A549 (cell line): Measurements from ENCODE around the gene MED12. TPM values are rescaled to one million over a fixed set of nuclear protein-coding genes. Genes with fewer than 3 reads are reported as not detected.

Experiments used
- ATAC-seq, 2 experiments: fragments of 200-7000 bp in 1 of 2; fragments of >200 bp in 1 of 2; cut with Nextera tagmentation in 1 of 2; cut with Tn5 transposase in 1 of 2; 3 replicates each; pipeline versions ENCODE4 v1.8.0 to v1.9.1; 2018 to 2020; ENCODE audit warnings: mild to moderate bottlenecking in 1 of 2, moderate library complexity in 1 of 2
- CTCF ChIA-PET: fragments of 300-600 bp; sonication (Branson Sonifier 250); formaldehyde crosslinking; extraction: SDS; loops from one replicate; lab custom pipeline; 2021; ENCODE audit warnings: antibody characterized with exemption, inconsistent platforms; lab: Yijun Ruan, JAX
- POLR2A ChIA-PET: fragments of 350-600 bp; formaldehyde crosslinking; extraction: SDS; loops from one replicate; lab custom pipeline; 2021; ENCODE audit warnings: antibody characterized with exemption, inconsistent platforms; lab: Yijun Ruan, JAX
- DNase-seq, 2 experiments: peaks; one replicate each; pipeline versions ENCODE4 v3.0.0 to v3.0.0-alpha.2; 2011 to 2016; ENCODE audit warnings: low read depth in 1 of 2, low spot score in 1 of 2
- FAIRE-seq: peaks from 2 replicates; lab custom pipeline; 2011; peaks lifted over from hg19 to GRCh38; lab: Jason Lieb, UNC
- H3K27ac ChIP-seq, 2 experiments: fragments of >200 bp; sonication (Bioruptor Twin); formaldehyde crosslinking; 3 replicates each; pipeline ENCODE4 v1.5.1; 2016 to 2017
- H3K4me1 ChIP-seq: fragments of >200 bp; sonication (Bioruptor Twin); formaldehyde crosslinking; 3 replicates; pipeline ENCODE4 v1.6.1; 2016
- H3K4me2 ChIP-seq: fragments of >200 bp; sonication (Bioruptor Twin); formaldehyde crosslinking; 3 replicates; pipeline ENCODE4 v1.6.1; 2016
- H3K4me3 ChIP-seq: fragments of >200 bp; sonication (Bioruptor Twin); formaldehyde crosslinking; 3 replicates; pipeline ENCODE4 v1.5.1; 2016
- H3K9me3 ChIP-seq: fragments of >200 bp; sonication (Bioruptor Twin); formaldehyde crosslinking; 3 replicates; pipeline ENCODE4 v1.6.1; 2016
- BCL3 ChIP-seq: fragments of >200 bp; sonication (Bioruptor Twin); formaldehyde crosslinking; IDR thresholded peaks from 3 replicates; pipeline ENCODE4 v1.6.1; 2016
- CBX8 ChIP-seq: fragments of 200-600 bp; sonication (generic); IDR thresholded peaks from 2 replicates; pipeline ENCODE4 v1.6.1; 2016
- CHD2 ChIP-seq: fragments of 150-350 bp; IDR thresholded peaks from 2 replicates; pipeline ENCODE4 v1.6.1; 2014; ENCODE audit warnings: low read length; ENCODE audit not compliant: partially characterized antibody
- E2F6 ChIP-seq: IDR thresholded peaks from 2 replicates; pipeline ENCODE4 v1.6.1; 2012; ENCODE audit warnings: low read depth, borderline replicate concordance
- EHMT2 ChIP-seq: fragments of 200-600 bp; sonication (generic); IDR thresholded peaks from 2 replicates; pipeline ENCODE4 v1.6.1; 2016; ENCODE audit warnings: antibody characterized with exemption, low read depth, mild to moderate bottlenecking, moderate library complexity
- EP300 ChIP-seq, 2 experiments: fragments of >200 bp; sonication (Bioruptor Twin); formaldehyde crosslinking; IDR thresholded peaks; 2 replicates in 1 of 2; 3 replicates in 1 of 2; pipeline ENCODE4 v1.6.1; 2016 to 2017
- ESRRA ChIP-seq: fragments of 150-350 bp; IDR thresholded peaks from 2 replicates; pipeline ENCODE4 v1.6.1; 2014; ENCODE audit warnings: mild to moderate bottlenecking, low read length, borderline replicate concordance
- FOXS1 ChIP-seq: fragments of 250-450 bp; sonication (Bioruptor Pico); IDR thresholded peaks from 2 replicates; pipeline ENCODE4 v1.5.0; 2020; ENCODE audit warnings: mild to moderate bottlenecking, moderate library complexity
- HEYL ChIP-seq: fragments of 250-450 bp; sonication (Bioruptor Pico); IDR thresholded peaks from 2 replicates; pipeline ENCODE4 v1.8.0; 2021; ENCODE audit warnings: mild to moderate bottlenecking, moderate library complexity
- JUN ChIP-seq, 2 experiments: fragments of >200 bp; sonication (Bioruptor Twin); formaldehyde crosslinking; IDR thresholded peaks; 2 replicates in 1 of 2; 3 replicates in 1 of 2; pipeline ENCODE4 v1.6.1; 2016 to 2017
- MAZ ChIP-seq: fragments of 150-350 bp; IDR thresholded peaks from 2 replicates; pipeline ENCODE4 v1.6.1; 2014; ENCODE audit warnings: antibody characterized with exemption, low read depth, low read length, borderline replicate concordance
- NPAS2 ChIP-seq: fragments of 250-450 bp; sonication (Bioruptor Pico); IDR thresholded peaks from 2 replicates; pipeline ENCODE4 v1.8.0; 2022; ENCODE audit warnings: mild to moderate bottlenecking, moderate library complexity, borderline replicate concordance
- PHF8 ChIP-seq: fragments of 200-600 bp; sonication (generic); IDR thresholded peaks from 2 replicates; pipeline ENCODE4 v1.6.1; 2016; ENCODE audit warnings: low read depth, mild to moderate bottlenecking, antibody characterized with exemption, moderate library complexity, borderline replicate concordance
- POLR2A ChIP-seq: IDR thresholded peaks from 2 replicates; pipeline ENCODE4 v1.6.1; 2012; ENCODE audit warnings: mild to moderate bottlenecking, low read length
- REST ChIP-seq: fragments of 200-600 bp; sonication (generic); IDR thresholded peaks from 2 replicates; pipeline ENCODE4 v1.6.1; 2016; ENCODE audit warnings: antibody characterized with exemption, mild to moderate bottlenecking, moderate library complexity
- RFX5 ChIP-seq: fragments of 450-650 bp; IDR thresholded peaks from 2 replicates; pipeline ENCODE4 v1.7.1; 2014; ENCODE audit warnings: antibody characterized with exemption, mild to moderate bottlenecking, moderate library complexity
- RNF2 ChIP-seq: fragments of 200-600 bp; sonication (generic); IDR thresholded peaks from 2 replicates; pipeline ENCODE4 v1.6.1; 2016; ENCODE audit warnings: low read depth, mild to moderate bottlenecking, antibody characterized with exemption, moderate library complexity, borderline replicate concordance
- SREBF2 ChIP-seq: fragments of 450-650 bp; IDR thresholded peaks from 2 replicates; pipeline ENCODE4 v1.6.1; 2014; ENCODE audit warnings: mild to moderate bottlenecking, moderate library complexity
- TFCP2L1 ChIP-seq: fragments of 250-450 bp; sonication (Bioruptor Pico); IDR thresholded peaks from 2 replicates; pipeline ENCODE4 v1.5.0; 2021; ENCODE audit warnings: mild to moderate bottlenecking
- TP53 ChIP-seq: fragments of 250-450 bp; sonication (Bioruptor Pico); IDR thresholded peaks from 2 replicates; pipeline ENCODE4 v1.5.0; 2021; ENCODE audit warnings: mild to moderate bottlenecking, moderate library complexity
- USF2 ChIP-seq: fragments of 450-650 bp; IDR thresholded peaks from 2 replicates; pipeline ENCODE4 v1.6.1; 2014; ENCODE audit warnings: antibody characterized with exemption
- WGBS: methylation state at CpG from one replicate; pipeline ENCODE4 v1.1.6; 2017; ENCODE audit errors: missing lambda C conversion rate; 5-methylcytosine and 5-hydroxymethylcytosine counted together
- polyA plus RNA-seq, 4 experiments: library from polyadenylated mRNA; depleted of rRNA in 3 of 4; stranded (reverse); fragments of >200 nt; fragmentation: RNase III in 1 of 4; extraction: RNeasy Plus Mini Kit Qiagen cat#74134 plus additional on column Dnase treatment in 1 of 4; gene quantifications; 2 replicates in 3 of 4; 3 replicates in 1 of 4; pipeline ENCODE4 v1.2.3, GENCODE V29; 2011 to 2017

Gene MED12
- polyA plus RNA-seq, 2 of the 4 experiments (the other 2 are of a cell fraction) = 12.6 to 13.5 TPM

GRCh38 chrX:71148278-71148663 is 29.9 kb downstream of the MED12 start:
- TF ChIP-seq POLR2A = no peak
- TF ChIP-seq EHMT2 = no peak
- no peak for TF ChIP-seq MAZ
- no peak for TF ChIP-seq USF2
- no peak for TF ChIP-seq SREBF2
- no peak for TF ChIP-seq RFX5
- TF ChIP-seq JUN (IDR thresholded peaks at IDR 0.05) = no peak
- TF ChIP-seq TFCP2L1 = no peak
- no peak for TF ChIP-seq REST
- TF ChIP-seq NPAS2 (CRISPR knock-in tag) = no peak
- no peak for TF ChIP-seq E2F6
- no peak for TF ChIP-seq CHD2
- no peak overlapping the region for H3K27ac ChIP-seq
- ChIA-PET CTCF (interaction anchor here (0.6 to 1.0 kb wide), 2 partner anchors 9 to 35 kb away, joined by 3 to 4 read pairs; no protein-coding TSS in a partner anchor), POLR2A (no interaction called here)
- ATAC-seq (no peak), DNase-seq (no peak), FAIRE-seq (no peak)
- H3K4me3 ChIP-seq = no peak overlapping the region
- no CpG with 5 or more reads among the region's 8 CpGs for WGBS
- H3K9me3 ChIP-seq = no peaks in the 10 kb centered on the region
- H3K4me1 ChIP-seq = peaks cover 11% of the 10 kb centered on the region
- no peak overlapping the region for H3K4me2 ChIP-seq

GRCh38 chrX:71151366-71151765 is 33.0 kb downstream of the MED12 start:
- Histone ChIP-seq H3K4me1 (peaks cover 2% of the 10 kb centered on the region; the same call in 1 of the 3 replicates), H3K4me3 (no peak overlapping the region), H3K4me2 (no peak overlapping the region), H3K9me3 (no peaks in the 10 kb centered on the region), H3K27ac (no peak overlapping the region)
- FAIRE-seq = no peak
- WGBS = 57% methylated on average over 6 of the region's 7 CpGs
- CTCF ChIA-PET = no interaction called here
- POLR2A ChIA-PET = no interaction called here
- ATAC-seq = no peak
- TF ChIP-seq REST = no peak
- no peak for TF ChIP-seq FOXS1 (CRISPR knock-in tag)
- TF ChIP-seq ESRRA = no peak
- no peak for TF ChIP-seq TP53 (CRISPR knock-in tag)
- no peak for TF ChIP-seq RNF2
- TF ChIP-seq POLR2A = no peak
- TF ChIP-seq HEYL = no peak
- TF ChIP-seq EP300 (IDR thresholded peaks at IDR 0.05) = no peak
- TF ChIP-seq PHF8 = no peak
- TF ChIP-seq CBX8 = no peak
- TF ChIP-seq BCL3 = no peak
- no peak for DNase-seq
